Left colon (tissue), 2 donors: ENCODE measurements around the gene PCDHA7. TPM values are rescaled to one million over a fixed set of nuclear protein-coding genes. Genes with fewer than 3 reads are reported as not detected.
"Not testable (repeated sequence)": the region's sequence is repeated elsewhere in the genome, so short reads cannot be mapped to it uniquely, and the experiment has no call there.

Experiments used
- ATAC-seq: fragments of 200-7000 bp; cut with Tn5 transposase; one replicate; pipeline ENCODE4 v1.9.1; 2020; ENCODE audit warnings: mild to moderate bottlenecking, moderate library complexity
- DNase-seq, 2 donors: peaks; one replicate each; pipeline ENCODE4 v3.0.0-alpha.2; 2020
- intact Hi-C, 2 donors: fragments of 100-400 bp; cut with DNase I in 1 of 2; cut with micrococcal nuclease in 1 of 2; formaldehyde crosslinking; loops; one replicate each; pipeline versions ENCODE4 v1.11.2 to v1.14.0; 2022; cut with DNase I, micrococcal nuclease
- total RNA-seq, 2 donors: library from RNA; stranded (reverse); fragmentation: NEBNext Ultra II Directional; extraction: Animal tissue kit (Norgen Biotek cat#: 25700); gene quantifications; one replicate each; pipeline ENCODE4 v1.2.1, GENCODE V29; 2021
- donor health status: DM: no; HTN: no; CAD: no.
- donor health status: DM: yes; HTN: yes; CAD: no.

Gene PCDHA7
- total RNA-seq, 2 donors from 2014 or later: 0.17 to 0.27 TPM

DNA sequence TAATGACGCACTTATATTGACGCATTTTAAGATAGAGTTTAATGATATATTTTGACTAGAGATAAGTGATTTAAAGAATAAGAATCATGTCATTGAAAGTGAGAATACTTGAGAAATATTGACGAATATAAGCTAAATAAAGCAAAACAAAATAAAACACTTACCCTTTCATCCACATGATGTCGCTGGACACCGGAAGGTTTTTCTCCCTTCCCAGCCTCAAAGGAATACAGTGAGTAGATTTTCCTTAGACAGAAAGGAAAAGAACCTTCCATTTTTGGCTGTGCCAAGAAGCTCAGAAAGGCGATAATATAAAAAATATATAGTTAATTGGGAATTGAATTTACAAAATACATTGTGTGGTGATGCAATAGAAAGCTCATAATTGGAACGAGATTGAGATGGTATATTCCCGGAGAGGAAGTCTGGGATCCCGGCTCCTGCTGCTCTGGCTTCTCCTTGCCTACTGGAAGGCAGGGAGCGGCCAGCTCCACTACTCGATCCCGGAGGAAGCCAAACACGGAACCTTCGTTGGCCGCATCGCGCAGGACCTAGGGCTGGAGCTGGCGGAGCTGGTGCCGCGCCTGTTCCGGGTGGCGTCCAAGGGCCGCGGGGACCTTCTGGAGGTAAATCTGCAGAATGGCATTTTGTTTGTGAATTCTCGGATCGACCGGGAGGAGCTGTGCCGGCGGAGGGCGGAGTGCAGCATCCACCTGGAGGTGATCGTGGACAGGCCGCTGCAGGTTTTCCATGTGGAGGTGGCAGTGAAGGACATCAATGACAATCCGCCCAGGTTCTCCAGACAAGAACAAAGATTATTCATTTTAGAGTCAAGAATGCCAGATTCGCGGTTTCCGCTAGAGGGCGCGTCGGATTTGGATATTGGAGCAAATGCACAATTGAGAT lies 12.4 kb upstream of the PCDHA7 start, which contains the start of gene PCDHA5:
Gene PCDHA5 (plus strand): TSS at position 239 of the 906 bp plus-strand sequence.
- intact Hi-C loops: no loop called here
- no peak for ATAC-seq
- no peak for DNase-seq

- intact Hi-C loops: no loop called here
- no peak for ATAC-seq
- no peak for DNase-seq
Observed at GRCh38 chr5:140822281-140822629, 11.8 kb upstream of the PCDHA7 start.

DNA sequence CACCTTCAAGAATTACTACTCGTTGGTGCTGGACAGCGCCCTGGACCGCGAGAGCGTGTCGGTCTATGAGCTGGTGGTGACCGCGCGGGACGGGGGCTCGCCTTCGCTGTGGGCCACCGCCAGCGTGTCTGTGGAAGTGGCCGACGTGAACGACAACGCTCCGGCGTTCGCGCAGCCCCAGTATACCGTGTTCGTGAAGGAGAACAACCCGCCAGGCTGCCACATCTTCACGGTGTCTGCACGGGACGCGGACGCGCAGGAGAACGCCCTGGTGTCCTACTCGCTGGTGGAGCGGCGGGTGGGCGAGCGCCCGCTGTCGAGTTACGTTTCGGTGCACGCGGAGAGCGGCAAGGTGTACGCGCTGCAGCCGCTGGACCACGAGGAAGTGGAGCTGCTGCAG lies 11.1 kb upstream of the PCDHA7 start:
- ATAC-seq, intact Hi-C loops, DNase-seq: not testable (repeated sequence)

- DNase-seq: no peak
- intact Hi-C loops: no loop called here
Observed at GRCh38 chr5:140823475-140823874, 10.6 kb upstream of the PCDHA7 start.

DNA sequence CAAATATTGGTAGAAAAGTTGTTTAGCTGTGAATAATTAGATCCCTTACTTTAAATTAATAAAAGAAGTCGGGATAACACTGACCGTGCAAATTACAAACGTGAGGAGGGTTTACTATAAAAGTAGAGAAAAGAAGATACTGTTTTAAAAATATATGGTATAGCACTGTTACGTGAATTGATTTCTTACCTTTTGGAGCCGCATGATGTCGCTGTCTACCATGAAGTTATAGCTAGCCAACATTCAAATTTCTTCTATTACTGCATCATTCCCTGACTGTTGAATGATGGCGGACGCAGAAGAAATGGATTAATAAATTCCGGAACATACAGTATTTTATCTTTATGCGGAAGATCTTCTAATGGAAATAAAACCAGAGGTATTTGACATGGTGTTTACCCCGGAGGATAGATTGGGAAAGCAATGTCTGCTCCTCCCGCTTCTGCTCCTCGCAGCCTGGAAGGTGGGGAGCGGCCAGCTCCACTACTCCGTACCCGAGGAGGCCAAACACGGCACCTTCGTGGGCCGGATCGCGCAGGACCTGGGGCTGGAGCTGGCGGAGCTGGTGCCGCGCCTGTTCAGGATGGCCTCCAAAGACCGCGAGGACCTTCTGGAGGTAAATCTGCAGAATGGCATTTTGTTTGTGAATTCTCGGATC lies 6.2 kb upstream of the PCDHA7 start, which contains the start of gene PCDHA6:
Gene PCDHA6 (plus strand): TSS at position 257 of the 658 bp plus-strand sequence. CDS start 132 bp downstream, at position 389.
- ATAC-seq (no peak), DNase-seq (no peak)
- intact Hi-C loops: no loop called here

More at GRCh38 chr5:140823475-140823874, 10.6 kb upstream of the PCDHA7 start:
- no peak for ATAC-seq

DNA sequence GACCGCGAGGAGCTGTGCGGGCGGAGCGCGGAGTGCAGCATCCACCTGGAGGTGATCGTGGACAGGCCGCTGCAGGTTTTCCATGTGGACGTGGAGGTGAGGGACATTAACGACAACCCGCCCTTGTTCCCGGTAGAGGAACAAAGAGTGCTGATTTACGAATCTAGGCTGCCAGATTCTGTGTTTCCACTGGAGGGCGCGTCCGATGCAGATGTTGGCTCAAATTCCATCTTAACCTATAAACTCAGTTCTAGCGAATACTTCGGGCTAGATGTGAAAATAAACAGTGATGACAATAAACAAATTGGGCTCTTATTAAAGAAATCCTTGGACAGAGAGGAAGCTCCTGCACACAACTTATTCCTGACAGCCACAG lies 5.7 kb upstream of the PCDHA7 start:
- DNase-seq (no peak), ATAC-seq (no peak)
- intact Hi-C loops: no loop called here

DNA sequence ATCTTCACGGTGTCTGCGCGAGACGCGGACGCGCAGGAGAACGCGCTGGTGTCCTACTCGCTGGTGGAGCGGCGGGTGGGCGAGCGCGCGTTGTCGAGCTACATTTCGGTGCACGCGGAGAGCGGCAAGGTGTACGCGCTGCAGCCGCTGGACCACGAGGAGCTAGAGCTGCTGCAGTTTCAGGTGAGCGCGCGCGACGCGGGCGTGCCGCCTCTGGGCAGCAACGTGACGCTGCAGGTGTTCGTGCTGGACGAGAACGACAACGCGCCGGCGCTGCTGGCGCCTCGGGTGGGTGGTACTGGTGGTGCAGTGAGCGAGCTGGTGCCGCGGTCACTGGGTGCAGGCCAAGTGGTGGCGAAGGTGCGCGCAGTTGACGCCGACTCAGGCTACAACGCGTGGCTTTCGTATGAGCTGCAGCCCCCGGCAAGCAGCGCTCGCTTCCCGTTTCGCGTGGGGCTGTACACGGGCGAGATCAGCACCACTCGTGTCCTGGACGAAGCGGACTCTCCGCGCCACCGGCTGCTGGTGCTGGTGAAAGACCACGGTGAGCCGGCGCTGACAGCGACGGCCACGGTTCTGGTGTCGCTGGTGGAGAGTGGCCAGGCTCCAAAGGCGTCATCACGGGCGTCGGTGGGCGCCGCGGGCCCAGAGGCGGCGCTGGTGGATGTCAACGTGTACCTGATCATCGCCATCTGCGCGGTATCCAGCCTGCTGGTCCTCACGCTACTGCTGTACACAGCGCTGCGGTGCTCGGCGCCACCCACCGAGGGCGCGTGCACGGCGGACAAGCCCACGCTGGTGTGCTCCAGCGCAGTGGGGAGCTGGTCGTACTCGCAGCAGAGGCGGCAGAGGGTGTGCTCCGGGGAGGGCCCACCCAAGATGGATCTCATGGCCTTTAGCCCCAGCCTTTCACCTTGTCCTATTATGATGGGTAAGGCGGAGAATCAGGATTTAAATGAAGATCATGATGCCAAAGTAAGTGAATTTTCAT lies 4.3 kb upstream of the PCDHA7 start:
- ATAC-seq, intact Hi-C loops, DNase-seq: not testable (repeated sequence)

- ATAC-seq, intact Hi-C loops, DNase-seq: not testable (repeated sequence)
Observed at GRCh38 chr5:140834439-140835008, 455 bp downstream of the PCDHA7 start.

DNA sequence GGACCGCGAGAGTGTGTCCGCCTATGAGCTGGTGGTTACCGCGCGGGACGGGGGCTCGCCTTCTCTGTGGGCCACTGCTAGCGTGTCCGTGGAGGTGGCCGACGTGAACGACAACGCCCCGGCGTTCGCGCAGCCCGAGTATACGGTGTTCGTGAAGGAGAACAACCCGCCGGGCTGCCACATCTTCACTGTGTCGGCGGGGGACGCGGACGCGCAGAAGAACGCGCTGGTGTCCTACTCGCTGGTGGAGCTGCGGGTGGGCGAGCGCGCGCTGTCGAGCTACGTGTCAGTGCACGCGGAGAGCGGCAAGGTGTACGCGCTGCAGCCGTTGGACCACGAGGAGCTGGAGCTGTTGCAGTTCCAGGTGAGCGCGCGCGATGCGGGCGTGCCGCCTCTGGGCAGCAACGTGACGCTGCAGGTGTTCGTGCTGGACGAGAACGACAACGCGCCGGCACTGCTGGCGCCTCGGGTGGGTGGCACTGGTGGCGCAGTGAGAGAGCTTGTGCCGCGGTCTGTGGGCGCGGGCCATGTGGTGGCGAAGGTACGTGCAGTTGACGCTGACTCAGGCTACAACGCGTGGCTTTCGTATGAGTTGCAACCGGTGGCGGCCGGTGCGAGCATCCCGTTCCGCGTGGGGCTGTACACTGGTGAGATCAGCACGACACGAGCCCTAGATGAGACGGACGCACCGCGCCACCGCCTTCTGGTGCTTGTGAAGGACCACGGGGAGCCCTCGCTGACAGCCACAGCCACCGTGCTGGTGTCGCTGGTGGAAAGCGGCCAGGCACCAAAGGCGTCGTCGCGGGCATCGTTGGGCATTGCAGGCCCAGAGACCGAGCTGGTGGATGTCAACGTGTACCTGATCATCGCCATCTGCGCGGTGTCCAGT lies 1.8 kb downstream of the PCDHA7 start:
- no peak for ATAC-seq
- no peak for DNase-seq
- intact Hi-C loops: no loop called here

GRCh38 chr5:140840978-140841962 lies 7.2 kb downstream of the PCDHA7 start, which contains the start of gene PCDHA8:
Gene PCDHA8 (plus strand): TSS chr5:140841187. CDS start chr5:140841322, 135 bp downstream.
- intact Hi-C loops: no loop called here
- DNase-seq (no peak), ATAC-seq (no peak)

DNA sequence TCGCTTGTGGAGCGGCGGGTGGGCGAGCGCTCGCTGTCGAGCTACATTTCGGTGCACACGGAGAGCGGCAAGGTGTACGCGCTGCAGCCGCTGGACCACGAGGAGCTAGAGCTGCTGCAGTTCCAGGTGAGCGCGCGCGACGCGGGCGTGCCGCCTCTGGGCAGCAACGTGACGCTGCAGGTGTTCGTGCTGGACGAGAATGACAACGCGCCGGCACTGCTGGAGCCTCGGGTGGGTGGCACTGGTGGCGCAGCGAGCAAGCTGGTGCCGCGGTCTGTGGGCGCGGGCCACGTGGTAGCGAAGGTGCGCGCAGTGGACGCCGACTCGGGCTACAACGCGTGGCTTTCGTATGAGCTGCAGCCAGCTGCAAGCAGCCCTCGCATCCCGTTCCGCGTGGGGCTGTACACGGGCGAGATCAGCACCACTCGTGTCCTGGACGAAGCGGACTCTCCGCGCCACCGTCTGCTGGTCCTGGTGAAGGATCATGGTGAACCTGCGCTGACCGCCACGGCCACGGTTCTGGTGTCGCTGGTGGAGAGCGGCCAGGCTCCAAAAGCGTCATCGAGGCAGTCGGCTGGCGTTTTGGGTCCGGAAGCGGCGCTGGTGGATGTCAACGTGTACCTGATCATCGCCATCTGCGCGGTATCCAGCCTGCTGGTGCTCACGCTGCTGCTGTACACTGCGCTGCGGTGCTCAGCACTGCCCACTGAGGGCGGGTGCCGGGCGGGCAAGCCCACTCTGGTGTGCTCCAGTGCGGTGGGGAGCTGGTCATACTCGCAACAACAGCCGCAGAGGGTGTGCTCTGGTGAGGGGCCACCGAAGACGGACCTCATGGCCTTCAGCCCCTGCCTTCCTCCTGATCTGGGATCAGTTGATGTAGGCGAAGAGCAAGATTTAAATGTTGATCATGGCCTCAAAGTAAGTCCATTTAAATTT lies 9.0 kb downstream of the PCDHA7 start:
- intact Hi-C loops: no loop called here
- DNase-seq (no peak), ATAC-seq (no peak)

DNA sequence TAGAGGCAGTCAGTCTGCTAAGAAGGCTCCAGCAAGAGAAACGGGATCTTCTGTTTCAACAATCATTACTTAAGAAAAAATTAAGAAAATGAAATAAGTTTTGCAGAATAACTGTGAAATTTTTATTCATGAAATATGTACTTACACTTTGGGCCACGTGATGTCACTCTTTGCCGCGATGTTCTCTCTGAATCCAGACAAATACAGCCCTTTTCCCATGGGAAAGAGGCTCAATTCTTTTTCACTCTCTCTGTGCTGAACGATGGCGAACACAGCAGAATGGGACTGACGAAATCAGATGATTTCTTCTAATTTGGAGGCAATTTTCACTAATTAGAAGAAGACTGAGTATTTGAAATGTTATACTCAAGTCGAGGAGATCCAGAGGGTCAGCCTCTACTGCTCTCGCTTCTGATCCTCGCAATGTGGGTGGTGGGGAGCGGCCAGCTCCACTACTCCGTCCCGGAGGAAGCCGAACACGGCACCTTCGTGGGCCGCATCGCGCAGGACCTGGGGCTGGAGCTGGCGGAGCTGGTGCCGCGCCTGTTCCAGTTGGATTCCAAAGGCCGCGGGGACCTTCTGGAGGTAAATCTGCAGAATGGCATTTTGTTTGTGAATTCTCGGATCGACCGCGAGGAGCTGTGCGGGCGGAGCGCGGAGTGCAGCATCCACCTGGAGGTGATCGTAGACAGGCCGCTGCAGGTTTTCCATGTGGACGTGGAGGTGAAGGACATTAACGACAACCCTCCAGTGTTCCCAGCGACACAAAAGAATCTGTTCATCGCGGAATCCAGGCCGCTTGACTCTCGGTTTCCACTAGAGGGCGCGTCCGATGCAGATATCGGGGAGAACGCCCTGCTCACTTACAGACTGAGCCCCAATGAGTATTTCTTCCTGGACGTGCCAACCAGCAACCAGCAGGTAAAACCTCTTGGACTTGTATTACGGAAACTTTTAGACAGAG lies 14.4 kb downstream of the PCDHA7 start, which contains the start of gene PCDHA9:
Gene PCDHA9 (plus strand): TSS at position 244 of the 964 bp plus-strand sequence. CDS start 114 bp downstream, at position 358.
- intact Hi-C loops, DNase-seq, ATAC-seq: not testable (repeated sequence)

GRCh38 chr5:140849831-140850634 lies 16.0 kb downstream of the PCDHA7 start:
- ATAC-seq, DNase-seq, intact Hi-C loops: not testable (repeated sequence)
